ES-I3 (cell line): ENCODE results near the gene HOXA3.

ENCODE experiments used
- H3K36me3 ChIP-seq: 2 replicates; pipeline ENCODE4 v1.6.1; 2013; ENCODE audit warnings: mild to moderate bottlenecking, low read length, control low read depth, moderate library complexity; ENCODE audit not compliant: insufficient read depth
- H3K4me1 ChIP-seq: 2 replicates; pipeline ENCODE4 v1.6.1; 2013; ENCODE audit warnings: mild to moderate bottlenecking, control low read depth, low read length; ENCODE audit not compliant: insufficient read depth
- H3K9ac ChIP-seq: 2 replicates; pipeline ENCODE4 v1.6.1; 2013; ENCODE audit warnings: low read depth, mild to moderate bottlenecking, low read length, moderate library complexity
- H3K9me3 ChIP-seq: 2 replicates; pipeline ENCODE4 v1.6.1; 2013; ENCODE audit warnings: mild to moderate bottlenecking, low read length, moderate library complexity; ENCODE audit not compliant: control insufficient read depth, insufficient read depth

Gene HOXA3

DNA sequence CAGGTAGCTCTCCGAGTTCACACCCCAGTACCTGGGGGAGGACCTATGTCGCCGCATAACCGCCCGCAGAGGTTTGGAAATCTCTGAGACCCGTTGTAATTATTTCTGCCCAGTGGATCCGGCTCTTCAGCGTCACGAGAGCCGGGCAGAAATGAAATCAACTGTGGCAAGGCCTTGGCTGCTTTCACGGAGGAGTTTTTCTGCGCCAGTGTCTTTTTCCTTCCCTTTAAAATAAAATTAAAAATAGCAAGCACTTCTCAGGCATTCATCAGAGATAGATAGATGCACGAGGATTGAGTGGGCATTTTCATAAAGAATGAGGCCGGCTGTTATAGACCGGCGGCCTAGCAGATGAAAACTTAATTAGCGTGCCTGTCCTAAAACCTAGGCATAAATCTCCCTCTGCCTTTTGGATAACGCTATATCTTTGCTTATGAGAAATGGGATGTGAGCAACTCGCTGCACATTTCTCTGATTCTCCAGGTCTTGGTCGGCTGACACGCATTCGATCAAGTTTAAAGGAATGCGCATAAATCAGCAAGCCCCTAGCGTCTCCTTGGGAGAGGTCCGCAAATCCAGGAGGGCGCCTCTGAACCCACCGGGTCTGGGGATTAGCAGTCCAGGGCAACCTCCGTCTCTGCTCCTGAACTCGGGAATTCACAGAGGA is 41.1 kb upstream of the HOXA3 start:
- H3K9me3 ChIP-seq = no peaks in the 10 kb centered on the region; the same call in 1 of the 2 replicates
- no peaks in the 10 kb centered on the region for H3K36me3 ChIP-seq
- H3K9ac ChIP-seq = no peak overlapping the region
- 0 out of 2 replicates have a peak, but pooled peaks cover 4% of the 10 kb centered on the region for H3K4me1 ChIP-seq

DNA sequence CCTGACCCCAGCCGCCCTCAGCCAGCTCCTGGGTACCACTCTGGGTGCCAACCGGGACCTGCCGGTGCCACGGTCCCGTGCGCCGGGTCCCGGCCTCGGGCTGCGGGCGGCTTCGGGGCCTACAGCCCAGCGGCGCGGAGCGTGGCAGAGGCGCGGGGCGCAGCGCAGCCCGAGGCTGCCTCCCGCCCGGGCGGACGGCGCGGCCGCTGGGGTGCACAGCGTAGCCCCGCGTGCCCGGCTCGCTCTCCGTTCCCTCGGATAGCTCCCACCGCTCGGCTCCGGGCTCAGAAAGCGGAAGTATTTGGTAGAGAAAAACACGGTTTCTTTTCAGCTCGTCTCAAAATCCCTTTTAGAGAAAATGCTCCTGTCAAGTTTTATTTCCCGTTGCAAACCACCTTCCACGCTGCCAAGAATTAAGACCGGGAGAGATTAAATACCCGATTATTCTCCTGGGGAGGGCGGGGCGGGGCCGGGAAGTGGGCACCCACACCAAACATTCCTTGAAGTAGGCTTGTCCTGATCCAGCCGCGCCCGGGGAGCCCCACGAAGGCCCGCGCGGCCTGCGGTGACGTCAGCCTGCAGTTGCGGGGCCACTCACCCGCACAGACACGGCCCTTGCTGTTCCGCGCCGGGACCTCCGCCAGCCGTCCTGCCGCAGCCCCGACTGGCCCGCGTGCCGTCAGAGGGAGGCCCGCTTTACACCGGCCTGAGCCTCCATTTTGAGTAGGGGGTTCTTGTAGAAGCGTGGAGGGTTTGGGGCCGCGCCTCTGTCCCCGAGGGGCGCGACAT is 40.4 kb upstream of the HOXA3 start:
- H3K9me3 ChIP-seq = no peaks in the 10 kb centered on the region; the same call in 1 of the 2 replicates
- no peaks in the 10 kb centered on the region for H3K36me3 ChIP-seq
- no peak overlapping the region; the same call in 1 of the 2 replicates for H3K9ac ChIP-seq
- H3K4me1 ChIP-seq = 0 out of 2 replicates have a peak, but pooled peaks cover 4% of the 10 kb centered on the region

DNA sequence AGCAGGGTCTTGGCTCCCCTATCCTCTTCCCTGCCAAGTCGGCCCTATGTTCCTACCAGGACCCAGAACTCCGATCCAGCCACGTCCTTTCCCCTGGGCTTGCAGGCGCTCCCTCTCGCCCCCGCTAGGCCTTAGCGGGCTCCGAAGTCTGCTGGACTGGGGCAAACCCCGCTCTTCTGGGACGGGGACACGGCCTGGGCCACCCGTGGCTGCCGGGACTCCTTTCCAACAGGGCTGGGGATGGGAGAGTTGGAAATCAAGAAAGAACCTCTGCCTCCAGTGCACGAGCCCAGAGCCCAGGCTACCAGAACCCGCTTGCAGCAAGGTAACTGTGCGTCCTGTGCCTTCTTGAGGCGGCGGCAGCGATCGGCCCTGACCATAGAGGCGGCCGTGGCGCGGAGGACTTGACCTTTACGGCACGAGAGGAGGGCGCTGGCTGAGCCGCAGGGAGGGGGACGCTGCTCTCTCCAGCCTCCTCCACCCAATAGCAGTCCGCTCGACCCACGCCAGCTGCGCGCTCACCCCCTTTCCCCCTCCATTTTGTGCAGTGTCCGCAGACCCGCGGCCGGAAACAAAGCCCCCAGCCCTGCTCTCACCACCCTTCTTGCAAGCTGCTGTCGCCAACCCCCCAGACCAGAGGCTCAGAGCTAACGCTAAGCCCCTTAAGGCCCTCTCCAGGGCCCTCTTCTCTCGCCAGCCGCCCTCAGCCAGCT is 39.6 kb upstream of the HOXA3 start:
- H3K9me3 ChIP-seq = no peaks in the 10 kb centered on the region
- H3K4me1 ChIP-seq = 0 out of 2 replicates have a peak, but pooled peaks cover 4% of the 10 kb centered on the region
- H3K36me3 ChIP-seq = no peaks in the 10 kb centered on the region
- H3K9ac ChIP-seq = no peak overlapping the region; the same call in 1 of the 2 replicates

DNA sequence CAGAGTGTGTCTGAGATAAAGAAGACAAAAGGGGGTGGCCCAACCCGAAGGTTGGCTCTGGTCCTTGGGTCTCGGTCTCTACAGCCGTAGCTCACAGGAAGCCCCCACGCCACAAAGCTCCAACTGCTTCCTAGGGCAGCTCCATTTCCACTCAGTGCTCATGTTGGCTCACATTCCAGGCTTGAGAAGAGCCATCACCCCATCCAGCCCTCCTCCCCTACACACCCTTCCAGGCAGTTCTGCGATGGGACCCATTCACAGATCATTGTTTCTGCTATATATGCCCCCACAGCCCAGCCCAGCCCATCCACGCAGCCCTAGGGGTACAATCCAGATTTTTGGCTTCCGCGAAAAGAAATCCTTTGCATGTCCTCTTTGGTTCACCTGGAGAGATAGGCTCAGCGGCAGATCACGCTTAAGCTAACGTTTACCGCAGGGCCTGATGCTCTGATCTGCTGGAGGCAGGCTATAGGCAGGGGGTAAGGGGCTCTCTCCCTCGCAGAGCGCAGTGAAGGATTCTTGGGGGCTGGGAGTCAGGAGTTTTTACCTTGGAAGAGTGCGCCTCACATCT is 38.9 kb upstream of the HOXA3 start:
- Histone ChIP-seq H3K9ac (no peak overlapping the region), H3K36me3 (no peaks in the 10 kb centered on the region), H3K9me3 (no peaks in the 10 kb centered on the region), H3K4me1 (0 out of 2 replicates have a peak, but pooled peaks cover 4% of the 10 kb centered on the region)

DNA sequence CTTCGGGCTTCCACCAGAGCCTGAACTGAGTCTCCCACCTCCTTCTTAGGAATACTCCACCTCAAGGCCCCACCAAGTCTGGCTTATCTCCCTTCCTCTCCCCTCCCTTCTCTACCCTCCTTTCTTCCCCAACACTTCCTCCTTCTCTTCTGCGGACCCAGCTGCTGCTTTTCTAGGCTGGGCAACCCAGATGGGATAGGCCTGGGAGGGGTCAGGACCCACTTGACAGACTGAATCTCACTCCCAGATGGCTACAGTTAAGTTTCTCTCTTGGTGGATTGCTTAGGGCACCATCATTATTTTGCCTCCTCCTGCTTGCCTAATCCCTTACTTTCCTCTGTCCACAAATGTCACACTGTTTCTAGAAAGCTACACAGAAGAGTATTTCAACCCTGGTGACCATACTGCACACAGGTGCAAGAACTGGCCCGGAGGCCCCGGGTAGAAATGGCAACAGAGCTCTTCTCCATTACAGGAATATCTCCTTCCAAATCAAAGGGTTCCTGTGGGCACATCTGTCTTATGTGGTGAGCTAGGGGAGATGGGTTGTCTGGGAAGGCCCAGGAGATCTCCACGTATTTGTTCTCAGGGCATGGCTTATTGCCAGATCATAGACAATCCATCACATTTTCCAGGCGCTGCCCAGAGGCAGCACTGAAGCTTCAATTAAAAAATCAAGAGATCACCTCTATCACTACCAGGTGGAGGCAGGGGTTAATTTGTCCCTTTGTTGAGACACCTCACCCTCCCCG is 37.8 kb upstream of the HOXA3 start:
- Histone ChIP-seq H3K36me3 (no peaks in the 10 kb centered on the region), H3K9ac (no peak overlapping the region), H3K4me1 (peaks cover 11% of the 10 kb centered on the region; the same call in 1 of the 2 replicates), H3K9me3 (no peaks in the 10 kb centered on the region)

DNA sequence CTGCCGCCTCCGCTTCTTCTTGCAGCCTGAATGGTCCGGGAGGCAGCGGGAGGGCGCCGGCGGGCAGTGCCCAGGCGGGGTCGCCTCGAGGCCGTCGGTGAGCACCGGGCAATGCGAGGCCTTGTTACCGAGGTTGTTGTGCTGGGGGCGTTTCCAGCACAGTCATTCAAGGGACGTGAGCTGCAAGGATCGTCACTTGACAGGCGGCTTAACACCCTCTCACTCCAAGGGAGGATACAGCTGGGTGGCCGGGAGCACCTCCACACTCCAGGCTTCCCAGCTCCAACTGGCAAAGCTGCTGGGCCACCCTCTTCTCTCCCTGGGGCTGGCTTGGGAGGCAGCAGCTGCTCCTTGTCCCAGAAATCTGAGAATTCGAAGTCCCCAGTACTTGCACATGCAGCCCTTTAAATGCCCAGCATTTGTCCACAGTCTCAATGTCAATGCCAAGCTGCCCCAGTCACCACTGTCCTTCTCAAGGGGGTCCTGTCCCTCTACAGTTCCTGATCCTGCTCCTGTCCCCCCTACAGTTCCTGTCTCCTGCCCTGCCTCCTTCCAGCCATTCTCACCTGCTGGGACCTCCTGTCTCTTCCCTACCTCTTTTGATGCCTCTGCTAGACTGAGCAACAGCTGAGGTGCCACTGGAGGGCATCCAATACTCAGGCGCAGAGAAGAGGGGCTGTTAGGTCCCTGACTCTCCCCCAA is 37.1 kb upstream of the HOXA3 start:
- H3K36me3 ChIP-seq = no peaks in the 10 kb centered on the region
- no peak overlapping the region for H3K9ac ChIP-seq
- no peaks in the 10 kb centered on the region for H3K9me3 ChIP-seq
- H3K4me1 ChIP-seq = peaks cover 11% of the 10 kb centered on the region; the same call in 1 of the 2 replicates

DNA sequence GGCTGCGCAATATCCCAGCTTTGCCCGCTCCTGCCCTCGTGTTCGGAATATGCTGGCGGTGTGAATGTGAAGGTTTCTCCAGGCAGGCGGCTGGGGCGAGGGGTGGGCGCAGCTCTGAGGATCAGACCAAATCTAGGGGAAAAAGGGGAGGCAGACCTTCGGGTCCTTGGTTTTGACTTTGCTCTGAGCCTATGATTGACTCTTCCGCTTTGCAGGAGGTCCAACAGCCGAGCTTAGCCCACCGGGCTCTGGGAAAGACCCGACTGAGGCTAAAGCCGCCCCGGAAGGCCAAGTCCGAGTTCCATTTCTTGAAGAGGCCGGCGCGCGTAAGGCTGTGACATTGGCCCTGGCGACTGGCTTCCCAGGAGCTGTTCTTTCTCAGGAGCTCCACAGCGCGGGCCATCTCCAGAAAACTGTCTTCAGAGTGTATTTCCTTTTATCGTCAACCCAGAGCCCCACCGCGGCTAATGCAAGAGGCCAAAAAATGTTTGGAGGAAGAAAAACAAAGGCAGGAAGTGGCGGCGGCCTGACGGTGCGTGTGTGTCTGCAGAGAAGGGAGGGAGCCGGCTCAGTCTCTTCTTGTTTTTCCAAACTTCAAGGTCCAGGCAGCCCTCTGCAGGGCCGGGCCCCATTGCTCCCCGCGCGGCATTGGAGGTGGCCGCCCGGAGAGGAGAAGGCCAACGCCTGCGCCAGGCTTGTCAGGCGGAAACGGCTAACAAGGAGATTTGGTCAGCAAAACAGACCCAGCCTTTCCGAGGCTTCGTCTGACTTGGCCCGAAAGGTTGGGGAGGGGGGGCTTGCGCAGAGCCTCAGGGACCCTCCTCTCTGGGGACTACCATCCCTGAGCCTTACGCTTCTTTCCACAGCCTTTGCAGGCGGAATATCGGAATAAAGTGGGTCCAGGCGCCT is 36.3 kb upstream of the HOXA3 start:
- Histone ChIP-seq H3K9ac (no peak overlapping the region; the same call in 1 of the 2 replicates), H3K36me3 (no peaks in the 10 kb centered on the region), H3K4me1 (peaks cover 11% of the 10 kb centered on the region; the same call in 1 of the 2 replicates), H3K9me3 (no peaks in the 10 kb centered on the region)

DNA sequence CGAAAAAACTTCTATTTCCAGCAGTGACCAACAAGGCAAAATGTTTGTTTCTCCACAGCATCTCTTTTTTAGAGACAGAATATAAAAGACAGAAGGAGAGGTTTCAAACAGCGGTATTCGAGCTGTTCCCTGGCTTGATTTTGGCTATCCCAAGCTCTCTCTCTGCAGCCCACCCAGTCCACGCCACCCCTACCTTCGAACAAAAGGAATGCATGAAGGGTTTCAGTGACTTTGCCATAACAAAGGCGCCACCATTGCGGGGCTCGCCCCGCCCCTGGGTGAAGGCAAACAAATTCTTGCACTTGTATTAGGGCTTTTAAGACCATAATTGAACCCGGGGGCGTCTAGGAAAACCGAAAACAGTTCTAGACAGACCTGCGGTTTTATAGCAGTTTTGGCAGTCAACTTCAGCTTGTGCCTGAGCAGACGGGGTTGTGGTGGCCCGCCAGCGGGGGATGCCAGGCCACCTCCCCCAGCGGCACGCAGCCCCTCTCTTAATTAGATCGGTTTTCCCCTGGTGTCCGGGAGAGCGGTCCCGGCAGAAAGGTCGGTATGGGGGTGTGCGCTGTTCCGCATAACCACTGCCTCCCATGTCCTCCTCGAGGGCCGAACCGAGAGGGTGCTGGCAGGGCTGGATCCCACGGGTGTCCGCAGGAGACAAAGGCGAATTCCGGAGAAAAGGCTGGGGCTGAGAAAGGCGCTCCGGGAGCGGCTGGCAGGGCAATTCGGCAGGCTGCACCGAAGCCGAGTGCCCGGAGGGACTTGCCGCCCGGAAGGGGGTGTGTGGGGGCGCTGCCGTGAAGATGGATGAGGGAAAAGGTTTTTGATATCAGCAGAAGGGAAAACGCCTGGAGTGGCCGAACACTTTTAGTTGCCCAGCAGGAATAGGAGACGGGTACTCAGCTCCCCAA is 35.3 kb upstream of the HOXA3 start:
- Histone ChIP-seq H3K4me1 (peaks cover 11% of the 10 kb centered on the region; the same call in 1 of the 2 replicates), H3K9me3 (no peaks in the 10 kb centered on the region), H3K36me3 (no peaks in the 10 kb centered on the region), H3K9ac (no peak overlapping the region)

DNA sequence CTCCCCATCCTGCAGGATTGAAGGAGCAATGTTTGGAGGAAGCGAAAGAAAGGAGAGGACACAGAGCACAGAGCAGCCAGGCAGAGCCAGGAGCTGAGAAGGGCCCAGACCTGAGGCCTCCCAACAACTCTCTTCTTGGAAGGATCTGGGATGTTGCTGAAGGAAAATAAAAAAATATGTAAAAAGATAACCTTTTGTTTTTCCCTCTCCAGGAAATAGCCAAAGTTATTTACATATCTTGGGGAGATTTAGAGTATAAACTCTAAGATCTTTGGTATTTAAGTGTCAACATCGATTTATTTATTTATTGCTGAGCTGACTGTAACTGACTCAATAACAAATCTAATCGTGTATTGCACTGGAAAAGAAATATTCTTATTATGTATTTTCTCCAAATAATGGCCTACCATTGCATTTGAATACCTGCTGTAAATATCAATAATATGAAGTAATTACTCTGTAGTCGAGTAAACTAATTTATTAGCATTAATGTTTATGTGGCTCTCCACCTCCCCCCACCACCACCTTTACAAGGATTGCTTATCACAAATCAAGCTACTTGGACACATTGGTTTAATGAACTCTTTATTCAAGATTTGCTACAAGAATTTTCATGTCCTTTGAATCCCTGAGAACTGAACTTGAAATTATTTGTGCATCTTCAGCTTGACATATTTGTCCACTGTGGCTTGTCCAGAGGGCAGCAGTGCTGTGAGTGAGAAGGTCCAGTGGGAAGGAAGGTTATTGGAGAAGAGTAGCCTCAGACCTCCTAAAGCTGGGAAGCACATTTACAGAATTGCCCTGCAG is 34.5 kb upstream of the HOXA3 start:
- H3K36me3 ChIP-seq = no peaks in the 10 kb centered on the region
- peaks cover 11% of the 10 kb centered on the region; the same call in 1 of the 2 replicates for H3K4me1 ChIP-seq

DNA sequence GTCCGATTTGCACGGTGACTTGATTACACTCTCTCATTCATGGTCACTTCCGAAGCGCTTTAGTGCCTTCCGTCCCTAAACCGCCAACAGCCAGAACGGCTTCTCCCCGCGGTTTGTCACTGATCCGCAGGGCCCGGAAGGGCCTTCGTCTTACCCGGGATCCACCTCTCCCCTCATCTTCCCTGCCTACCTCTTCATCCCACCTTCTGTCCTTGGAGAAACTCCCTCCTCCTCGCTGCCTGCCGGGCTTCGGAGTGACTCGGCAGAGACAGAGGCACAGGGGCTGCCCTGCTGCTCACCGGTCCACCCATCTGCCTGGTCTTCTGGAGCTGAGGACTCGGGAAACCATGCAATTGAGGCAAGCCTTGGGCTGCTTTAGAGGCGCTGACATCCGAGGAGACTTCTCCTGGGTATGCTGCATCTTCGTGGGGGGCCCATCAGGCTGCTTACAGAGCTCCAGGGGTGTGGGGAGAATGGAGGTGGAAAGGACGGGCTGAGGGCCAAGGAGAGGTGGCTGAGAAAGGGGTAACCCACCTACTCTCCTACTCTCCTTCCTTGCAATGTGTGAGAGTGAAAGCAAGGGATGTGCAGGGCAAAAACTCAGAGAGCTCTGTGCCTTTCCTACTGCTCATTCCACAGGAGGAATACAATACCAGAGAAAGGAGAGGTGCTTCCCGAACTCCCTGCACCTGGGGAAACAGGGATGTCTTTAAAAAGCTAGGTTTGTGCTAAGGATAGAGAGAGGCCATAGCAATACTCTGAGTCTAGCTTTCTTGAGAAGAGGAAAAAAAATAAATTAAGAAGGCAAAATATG is 33.7 kb upstream of the HOXA3 start:
- Histone ChIP-seq H3K9ac (no peak overlapping the region), H3K4me1 (peaks cover 7% of the 10 kb centered on the region; the same call in 1 of the 2 replicates), H3K36me3 (no peaks in the 10 kb centered on the region), H3K9me3 (no peaks in the 10 kb centered on the region)

More for the DNA sequence above, 34.5 kb upstream of the HOXA3 start:
- Histone ChIP-seq H3K9ac (no peak overlapping the region), H3K9me3 (no peaks in the 10 kb centered on the region)
